H9 (cell line): ENCODE results near the gene CST11. TPM values are rescaled to one million over a fixed set of nuclear protein-coding genes. Genes with fewer than 3 reads are reported as not detected.

Experiments used
- DNase-seq: peaks from one replicate; pipeline ENCODE4 v3.0.0-alpha.2; 2017
- H2AFZ ChIP-seq: one replicate; pipeline ENCODE4 v1.6.1; 2013; ENCODE audit warnings: mild to moderate bottlenecking, low read length, control low read depth, moderate library complexity
- H2AK5ac ChIP-seq: 2 replicates; pipeline ENCODE4 v1.6.1; 2013; ENCODE audit warnings: low read length, control low read depth, mixed read lengths; ENCODE audit not compliant: insufficient read length
- H2BK120ac ChIP-seq: one replicate; pipeline ENCODE4 v1.6.1; 2013; ENCODE audit warnings: low read depth, mild to moderate bottlenecking, low read length, control low read depth, inconsistent platforms; ENCODE audit not compliant: poor library complexity, severe bottlenecking
- H2BK12ac ChIP-seq: 2 replicates; pipeline ENCODE4 v1.6.1; 2013; ENCODE audit warnings: low read length, control low read depth, mixed read lengths, low read depth; ENCODE audit not compliant: insufficient read length
- H2BK15ac ChIP-seq: 2 replicates; pipeline ENCODE4 v1.6.1; 2013; ENCODE audit warnings: low read depth, low read length, control low read depth
- H2BK20ac ChIP-seq: one replicate; pipeline ENCODE4 v1.6.1; 2013; ENCODE audit warnings: low read depth, mild to moderate bottlenecking, low read length, control low read depth, inconsistent platforms; ENCODE audit not compliant: poor library complexity, severe bottlenecking
- H2BK5ac ChIP-seq: 2 replicates; pipeline ENCODE4 v1.6.1; 2013; ENCODE audit warnings: low read length, control low read depth, mixed read lengths; ENCODE audit not compliant: insufficient read length
- H3K14ac ChIP-seq: 2 replicates; pipeline ENCODE4 v1.6.1; 2013; ENCODE audit warnings: low read length, control low read depth; ENCODE audit not compliant: insufficient read depth
- H3K18ac ChIP-seq: 2 replicates; pipeline ENCODE4 v1.6.1; 2013; ENCODE audit warnings: low read depth, mild to moderate bottlenecking, mixed read lengths, low read length, control low read depth; ENCODE audit not compliant: insufficient read length
- H3K23ac ChIP-seq: 2 replicates; pipeline ENCODE4 v1.6.1; 2013; ENCODE audit warnings: low read length, control low read depth, mixed read lengths, low read depth; ENCODE audit not compliant: insufficient read length
- H3K23me2 ChIP-seq: 2 replicates; pipeline ENCODE4 v1.6.1; 2013; ENCODE audit warnings: low read depth, mild to moderate bottlenecking, mixed read lengths, low read length, control low read depth; ENCODE audit not compliant: insufficient read length, poor library complexity, severe bottlenecking
- H3K27ac ChIP-seq: 2 replicates; pipeline ENCODE4 v1.5.1; 2013; ENCODE audit warnings: low read length, control low read depth, mixed read lengths, low read depth; ENCODE audit not compliant: insufficient read length
- H3K27me3 ChIP-seq: 2 replicates; pipeline ENCODE4 v1.6.1; 2013; ENCODE audit warnings: low read length, control low read depth, inconsistent platforms; ENCODE audit not compliant: insufficient read depth
- H3K4ac ChIP-seq: 2 replicates; pipeline ENCODE4 v1.6.1; 2013; ENCODE audit warnings: low read depth, mild to moderate bottlenecking, control low read depth, inconsistent platforms, low read length, moderate library complexity
- H3K4me1 ChIP-seq: 2 replicates; pipeline ENCODE4 v1.6.1; 2013; ENCODE audit warnings: low read length, control low read depth, inconsistent platforms; ENCODE audit not compliant: insufficient read depth
- H3K4me2 ChIP-seq: 2 replicates; pipeline ENCODE4 v1.6.1; 2013; ENCODE audit warnings: low read length, control low read depth, mixed read lengths; ENCODE audit not compliant: insufficient read length, insufficient read depth
- H3K56ac ChIP-seq: 2 replicates; pipeline ENCODE4 v1.6.1; 2013; ENCODE audit warnings: low read depth, mild to moderate bottlenecking, mixed read lengths, low read length, control low read depth; ENCODE audit not compliant: insufficient read length
- H3K79me1 ChIP-seq: 2 replicates; pipeline ENCODE4 v1.6.1; 2013; ENCODE audit warnings: low read depth, mild to moderate bottlenecking, moderate library complexity, low read length, control low read depth, inconsistent platforms; ENCODE audit not compliant: insufficient read depth, poor library complexity, severe bottlenecking
- H3K79me2 ChIP-seq: 2 replicates; pipeline ENCODE4 v1.6.1; 2013; ENCODE audit warnings: low read length, control low read depth, inconsistent platforms; ENCODE audit not compliant: insufficient read depth
- H3K9ac ChIP-seq: 2 replicates; pipeline ENCODE4 v1.6.1; 2013; ENCODE audit warnings: low read length, control low read depth, mixed read lengths; ENCODE audit not compliant: insufficient read length; ENCODE audit errors: extremely low read depth
- H3K9me3 ChIP-seq: one replicate; pipeline ENCODE4 v1.6.1; 2013; ENCODE audit warnings: low read depth, low read length, inconsistent platforms; ENCODE audit not compliant: control insufficient read depth
- H3T11ph ChIP-seq: one replicate; pipeline ENCODE4 v1.6.1; 2013; ENCODE audit warnings: mild to moderate bottlenecking, low read length, control low read depth, inconsistent platforms
- H4K20me1 ChIP-seq: one replicate; pipeline ENCODE4 v1.6.1; 2013; ENCODE audit not compliant: control insufficient read depth, insufficient read length, insufficient read depth
- H4K5ac ChIP-seq: 2 replicates; pipeline ENCODE4 v1.6.1; 2013; ENCODE audit warnings: low read depth, mild to moderate bottlenecking, mixed read lengths, low read length, control low read depth; ENCODE audit not compliant: insufficient read length
- H4K8ac ChIP-seq: replicated peaks from 2 replicates; pipeline ENCODE4 v1.6.1; 2013; ENCODE audit warnings: low read length, control low read depth, mixed read lengths, low read depth; ENCODE audit not compliant: insufficient read length
- H4K91ac ChIP-seq: 2 replicates; pipeline ENCODE4 v1.6.1; 2013; ENCODE audit warnings: low read depth, mild to moderate bottlenecking, moderate library complexity, mixed read lengths, low read length, control low read depth; ENCODE audit not compliant: insufficient read length
- H3K27ac Mint-ChIP-seq, 3 experiments: 2 replicates in 2 of 3; 3 replicates in 1 of 3; pipeline ENCODE4 v1.8.0; 2020 to 2021; ENCODE audit warnings: mixed read lengths in 3 of 3, mild to moderate bottlenecking in 1 of 3, moderate library complexity in 1 of 3
- H3K27me3 Mint-ChIP-seq: 2 replicates; pipeline ENCODE4 v1.8.0; 2021; ENCODE audit warnings: low read depth, mild to moderate bottlenecking, moderate library complexity, mixed read lengths
- H3K36me3 Mint-ChIP-seq, 3 experiments: 2 replicates in 2 of 3; 3 replicates in 1 of 3; pipeline ENCODE4 v1.8.0; 2020 to 2021; ENCODE audit warnings: low read depth in 3 of 3, mixed read lengths in 3 of 3; ENCODE audit not compliant: insufficient read depth in 1 of 3
- H3K4me1 Mint-ChIP-seq, 2 experiments: 2 replicates each; pipeline ENCODE4 v1.8.0; 2020; ENCODE audit warnings: mixed read lengths in 2 of 2
- H3K4me3 Mint-ChIP-seq, 2 experiments: 2 replicates in 1 of 2; 3 replicates in 1 of 2; pipeline ENCODE4 v1.8.0; 2020 to 2021; ENCODE audit warnings: mild to moderate bottlenecking in 2 of 2, mixed read lengths in 2 of 2, moderate library complexity in 1 of 2
- H3K9me3 Mint-ChIP-seq, 2 experiments: 2 replicates in 1 of 2; 3 replicates in 1 of 2; pipeline ENCODE4 v1.8.0; 2020; ENCODE audit warnings: mild to moderate bottlenecking in 2 of 2, mixed read lengths in 2 of 2, moderate library complexity in 1 of 2
- CTCF ChIP-seq: fragments of 200-600 bp; sonication (generic); conservative IDR thresholded peaks from 3 replicates; pipeline ENCODE4 v1.8.0; 2021; ENCODE audit warnings: antibody characterized with exemption, mild to moderate bottlenecking
- WGBS: extraction: QIAGEN DNeasy Blood & Tissue Kit; methylation state at CpG from one replicate; pipeline ENCODE4 v1.1.7; 2013; ENCODE audit warnings: missing lambda C conversion rate, low lambda C conversion rate, mixed read lengths; ENCODE audit not compliant: insufficient read length; ENCODE audit errors: extremely low coverage; 5-methylcytosine and 5-hydroxymethylcytosine counted together
- total RNA-seq: library from RNA; stranded (reverse); gene quantifications from 2 replicates; pipeline ENCODE4 v1.2.1, GENCODE V29; 2021

CST11 gene
- total RNA-seq, 1 experiment from 2014 or later, result not detected

DNA sequence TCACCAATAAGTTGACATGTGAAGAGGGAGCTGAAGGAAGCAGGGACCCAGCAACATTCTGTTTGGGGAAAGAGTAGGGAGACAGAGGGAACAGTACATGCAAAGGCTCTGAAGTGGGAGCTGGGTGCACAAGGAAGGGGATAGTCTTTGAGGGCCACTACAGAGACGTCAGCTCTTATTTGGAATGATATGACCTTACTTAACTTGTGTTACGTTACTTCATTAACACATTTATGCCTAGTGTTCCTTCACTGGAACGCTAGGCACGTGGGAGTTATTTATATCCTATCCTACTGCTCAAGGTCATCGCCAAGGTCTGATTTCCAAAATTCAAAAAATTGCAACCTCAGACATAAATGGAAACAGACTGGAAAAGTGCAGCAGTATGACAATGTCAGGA is 51.6 kb downstream of the CST11 start:
- Histone ChIP-seq H3K23me2 (no peaks in the 10 kb centered on the region), H3K23ac (no peak overlapping the region), H4K8ac (no peak overlapping the region), H2AFZ (no peak overlapping the region), H2AK5ac (no peak overlapping the region), H3K4ac (no peak overlapping the region), H4K91ac (no peak overlapping the region), H2BK12ac (no peak overlapping the region), H4K5ac (no peak overlapping the region), H3K79me1 (peaks cover 5% of the 10 kb centered on the region), H3K4me1 (no peaks in the 10 kb centered on the region), H2BK20ac (no peak overlapping the region), H2BK120ac (no peak overlapping the region), H2BK5ac (no peak overlapping the region), H3K4me2 (no peak overlapping the region), H3K9me3 (no peaks in the 10 kb centered on the region), H3T11ph (no peak overlapping the region), H3K79me2 (0 out of 2 replicates have a peak, but pooled peaks cover 2% of the 10 kb centered on the region), H3K18ac (no peak overlapping the region), H3K9ac (no peak overlapping the region), H3K14ac (no peak overlapping the region), H2BK15ac (no peak overlapping the region), H3K27ac (no peak overlapping the region), H4K20me1 (no peaks in the 10 kb centered on the region), H3K56ac (no peak overlapping the region), H3K27me3 (no peaks in the 10 kb centered on the region)
- no peak overlapping the region; a peak in 1 of 7 replicates for H3K27ac Mint-ChIP-seq
- H3K4me3 Mint-ChIP-seq, result no peak overlapping the region
- WGBS, result no CpG with 5 or more reads among the region's 5 CpGs
- TF ChIP-seq CTCF, result no peak
- H3K9me3 Mint-ChIP-seq, result no peaks in the 10 kb centered on the region
- peaks cover 2 to 25% (median 18%) of the 10 kb centered on the region in 3 experiments; a peak in 6 of 7 replicates for H3K36me3 Mint-ChIP-seq
- no peak for DNase-seq
- no peaks in the 10 kb centered on the region for H3K27me3 Mint-ChIP-seq
- peaks cover 4 to 11% of the 10 kb centered on the region in 2 experiments for H3K4me1 Mint-ChIP-seq

Other genes with a start within 250 kb of the CST11 start
- 25.5 and 27.1 TPM in 2 replicates for gene NXT1, start 102.1 kb downstream of the CST11 start, total RNA-seq
- gene GZF1, start 90.7 kb downstream of the CST11 start, total RNA-seq, result 13.0 and 17.0 TPM in 2 replicates
- gene NAPB, start 31.4 kb downstream of the CST11 start, total RNA-seq, result 10.4 and 11.3 TPM in 2 replicates
- gene CSTL1, start 13.2 kb downstream of the CST11 start, total RNA-seq, result not detected in 2 replicates
- not detected in 2 replicates for gene CST8, start 38.2 kb upstream of the CST11 start, total RNA-seq
- gene CST9L, start 115.6 kb upstream of the CST11 start, total RNA-seq, result not detected in 2 replicates
- not detected in 2 replicates for gene CST9, start 153.0 kb upstream of the CST11 start, total RNA-seq
- gene CST3, start 185.1 kb upstream of the CST11 start, total RNA-seq, result 77.2 and 81.9 TPM in 2 replicates
- not detected in 2 replicates for gene CST4, start 236.2 kb upstream of the CST11 start, total RNA-seq